ENCODE data around the gene KIR2DL1. TPM values are rescaled to one million over a fixed set of nuclear protein-coding genes. Genes with fewer than 3 reads are reported as not detected.
"Not testable (repeated sequence)": the region's sequence is repeated elsewhere in the genome, so short reads cannot be mapped to it uniquely, and the experiment has no call there.

The KIR2DL1 gene
- total RNA-seq, 4 donors from 2014 or later, result 0.36 TPM; not detected in 3

- TF ChIP-seq CTCF (IDR thresholded peaks at IDR 0.05), result no peak
- DNase-seq (ENCODE audit: low spot score) (no peak), ATAC-seq (ENCODE audit: low FRiP score) (no peak)
Observed at GRCh38 chr19:54731191-54731590, 38.4 kb upstream of the KIR2DL1 start.

- DNase-seq (ENCODE audit: low spot score); ATAC-seq (ENCODE audit: low FRiP score): not testable (repeated sequence)
Observed at GRCh38 chr19:54738306-54738705, 31.3 kb upstream of the KIR2DL1 start, which contains the start of gene KIR2DL3. Gene KIR2DL3 (plus strand): TSS chr19:54738513. CDS start chr19:54738546, 33 bp downstream.

- no peak for TF ChIP-seq CTCF (IDR thresholded peaks at IDR 0.05)
- DNase-seq (ENCODE audit: low spot score) (no peak), ATAC-seq (ENCODE audit: low FRiP score) (no peak)
Observed at GRCh38 chr19:54738715-54739114, 30.9 kb upstream of the KIR2DL1 start.

- no peak for TF ChIP-seq CTCF (IDR thresholded peaks at IDR 0.05)
Observed at GRCh38 chr19:54739587-54740497, 29.8 kb upstream of the KIR2DL1 start.

GRCh38 chr19:54741950-54742349 lies 27.6 kb upstream of the KIR2DL1 start:
- not testable (repeated sequence) for DNase-seq (ENCODE audit: low spot score); ATAC-seq (ENCODE audit: low FRiP score)

More at GRCh38 chr19:54739587-54740497, 29.8 kb upstream of the KIR2DL1 start:
- DNase-seq (ENCODE audit: low spot score) (no peak), ATAC-seq (ENCODE audit: low FRiP score) (no peak)

GRCh38 chr19:54744080-54744479 lies 25.5 kb upstream of the KIR2DL1 start:
- not testable (repeated sequence) for DNase-seq (ENCODE audit: low spot score); ATAC-seq (ENCODE audit: low FRiP score)

- not testable (repeated sequence) for DNase-seq (ENCODE audit: low spot score)
Observed at GRCh38 chr19:54747614-54748322, 21.8 kb upstream of the KIR2DL1 start.

GRCh38 chr19:54750276-54750675 lies 19.3 kb upstream of the KIR2DL1 start:
- not testable (repeated sequence) for ATAC-seq (ENCODE audit: low FRiP score); DNase-seq (ENCODE audit: low spot score)

More at GRCh38 chr19:54747614-54748322, 21.8 kb upstream of the KIR2DL1 start:
- not testable (repeated sequence) for ATAC-seq (ENCODE audit: low FRiP score)

- ATAC-seq (ENCODE audit: low FRiP score); DNase-seq (ENCODE audit: low spot score): not testable (repeated sequence)
Observed at GRCh38 chr19:54756204-54757110, 13.1 kb upstream of the KIR2DL1 start.

GRCh38 chr19:54758577-54758976 lies 11.0 kb upstream of the KIR2DL1 start:
- ATAC-seq (ENCODE audit: low FRiP score); DNase-seq (ENCODE audit: low spot score): not testable (repeated sequence)

GRCh38 chr19:54764219-54764618 lies 5.4 kb upstream of the KIR2DL1 start:
- not testable (repeated sequence) for DNase-seq (ENCODE audit: low spot score); ATAC-seq (ENCODE audit: low FRiP score)

GRCh38 chr19:54766464-54766863 lies 3.1 kb upstream of the KIR2DL1 start:
- not testable (repeated sequence) for ATAC-seq (ENCODE audit: low FRiP score); DNase-seq (ENCODE audit: low spot score)

- DNase-seq (ENCODE audit: low spot score); ATAC-seq (ENCODE audit: low FRiP score): not testable (repeated sequence)
Observed at GRCh38 chr19:54770511-54770910, 918 bp downstream of the KIR2DL1 start.
